Glutamatergic neuron (in vitro differentiated cells): ENCODE results near the gene OPA1. TPM values are rescaled to one million over a fixed set of nuclear protein-coding genes. Genes with fewer than 3 reads are reported as not detected.

ENCODE experiments used
- DNase-seq: peaks from one replicate; pipeline ENCODE4 v3.0.0; 2022
- H3K27ac Mint-ChIP-seq: one replicate; pipeline ENCODE4 v1.8.0; 2020; ENCODE audit warnings: mild to moderate bottlenecking, mixed read lengths, inconsistent platforms; ENCODE audit not compliant: unreplicated experiment
- H3K27me3 Mint-ChIP-seq: one replicate; pipeline ENCODE4 v1.8.0; 2020; ENCODE audit warnings: mild to moderate bottlenecking, moderate library complexity, mixed read lengths, inconsistent platforms; ENCODE audit not compliant: unreplicated experiment
- H3K36me3 Mint-ChIP-seq: one replicate; pipeline ENCODE4 v1.8.0; 2020; ENCODE audit warnings: mild to moderate bottlenecking, mixed read lengths, inconsistent platforms; ENCODE audit not compliant: unreplicated experiment
- H3K4me1 Mint-ChIP-seq: one replicate; pipeline ENCODE4 v1.8.0; 2020; ENCODE audit warnings: mild to moderate bottlenecking, low read depth, mixed read lengths, inconsistent platforms; ENCODE audit not compliant: unreplicated experiment
- H3K4me3 Mint-ChIP-seq: one replicate; pipeline ENCODE4 v1.8.0; 2020; ENCODE audit warnings: mild to moderate bottlenecking, mixed read lengths, inconsistent platforms; ENCODE audit not compliant: unreplicated experiment
- H3K9me3 Mint-ChIP-seq: one replicate; pipeline ENCODE4 v1.8.0; 2020; ENCODE audit warnings: mild to moderate bottlenecking, moderate library complexity, mixed read lengths, inconsistent platforms; ENCODE audit not compliant: unreplicated experiment
- CTCF ChIP-seq: fragments of 200-600 bp; sonication (generic); IDR thresholded peaks from one replicate; pipeline ENCODE4 v1.5.0; 2021; ENCODE audit not compliant: partially characterized antibody, unreplicated experiment
- total RNA-seq: library from RNA; stranded (reverse); fragmentation: NEBNext Ultra II Directional; extraction: Animal tissue kit (Norgen Biotek cat#: 25700); gene quantifications from one replicate; pipeline ENCODE4 v1.2.1, GENCODE V29; 2021; ENCODE audit not compliant: unreplicated experiment

The OPA1 gene
- total RNA-seq, 1 donor from 2014 or later, result 122 TPM

GRCh38 chr3:193569119-193569518, 23.9 kb upstream of the OPA1 start:
- Mint-ChIP-seq H3K4me3 (no peak overlapping the region), H3K27me3 (no peaks in the 10 kb centered on the region), H3K27ac (no peak overlapping the region), H3K4me1 (peaks cover 2% of the 10 kb centered on the region), H3K9me3 (no peaks in the 10 kb centered on the region), H3K36me3 (no peaks in the 10 kb centered on the region)
- TF ChIP-seq CTCF, result no peak
- no peak for DNase-seq

- DNase-seq, result peak; percentile 64
- peaks cover 2% of the 10 kb centered on the region for H3K4me1 Mint-ChIP-seq
- H3K4me3 Mint-ChIP-seq, result no peak overlapping the region
- H3K9me3 Mint-ChIP-seq, result no peaks in the 10 kb centered on the region
- H3K36me3 Mint-ChIP-seq, result no peaks in the 10 kb centered on the region
- peak overlapping the region; percentile 68 for H3K27ac Mint-ChIP-seq
- H3K27me3 Mint-ChIP-seq, result peaks cover 2% of the 10 kb centered on the region
- peak; percentile 78 for TF ChIP-seq CTCF
Measured at GRCh38 chr3:193572426-193572908, 20.5 kb upstream of the OPA1 start.

GRCh38 chr3:193573403-193574191, 19.4 kb upstream of the OPA1 start:
- H3K9me3 Mint-ChIP-seq, result no peaks in the 10 kb centered on the region
- H3K27me3 Mint-ChIP-seq, result peaks cover 2% of the 10 kb centered on the region
- TF ChIP-seq CTCF, result no peak
- no peak overlapping the region for H3K27ac Mint-ChIP-seq
- DNase-seq, result no peak
- H3K36me3 Mint-ChIP-seq, result no peaks in the 10 kb centered on the region
- peaks cover 2% of the 10 kb centered on the region for H3K4me1 Mint-ChIP-seq
- H3K4me3 Mint-ChIP-seq, result no peak overlapping the region

GRCh38 chr3:193574488-193575070, 18.4 kb upstream of the OPA1 start:
- no peak overlapping the region for H3K4me3 Mint-ChIP-seq
- no peak for DNase-seq
- no peaks in the 10 kb centered on the region for H3K9me3 Mint-ChIP-seq
- peaks cover 2% of the 10 kb centered on the region for H3K27me3 Mint-ChIP-seq
- no peak overlapping the region for H3K27ac Mint-ChIP-seq
- no peak for TF ChIP-seq CTCF
- H3K36me3 Mint-ChIP-seq, result no peaks in the 10 kb centered on the region
- H3K4me1 Mint-ChIP-seq, result peaks cover 2% of the 10 kb centered on the region

GRCh38 chr3:193585530-193585929, 7.5 kb upstream of the OPA1 start:
- H3K27me3 Mint-ChIP-seq, result no peaks in the 10 kb centered on the region
- H3K4me1 Mint-ChIP-seq, result no peaks in the 10 kb centered on the region
- DNase-seq, result no peak
- H3K9me3 Mint-ChIP-seq, result no peaks in the 10 kb centered on the region
- no peaks in the 10 kb centered on the region for H3K36me3 Mint-ChIP-seq
- H3K4me3 Mint-ChIP-seq, result no peak overlapping the region
- TF ChIP-seq CTCF, result no peak
- no peak overlapping the region for H3K27ac Mint-ChIP-seq
